HepG2 (cell line): Measurements from ENCODE around the gene TLK1. TPM values are rescaled to one million over a fixed set of nuclear protein-coding genes. Genes with fewer than 3 reads are reported as not detected.
A peak's percentile ranks its signal among the peaks of the same experiment; 100 is the strongest.

Experiments
- AKAP8 ChIP-seq: sonication (generic); formaldehyde crosslinking; IDR thresholded peaks from 2 replicates; pipeline ENCODE4 v1.5.1; 2020; ENCODE audit warnings: mild to moderate bottlenecking, missing genetic modification reagents
- CBX2 ChIP-seq, 2 experiments: fragments of 200-600 bp in 1 of 2; sonication (generic); formaldehyde crosslinking in 1 of 2; IDR thresholded peaks; 2 replicates each; pipeline versions ENCODE4 v1.7.0 to v1.8.1; 2018 to 2022; ENCODE audit warnings: low read depth in 2 of 2, low read length in 1 of 2, mild to moderate bottlenecking in 1 of 2, missing genetic modification reagents in 1 of 2
- KLF12 ChIP-seq: sonication (generic); formaldehyde crosslinking; IDR thresholded peaks from 2 replicates; pipeline ENCODE4 v1.4.0; 2020; ENCODE audit warnings: missing genetic modification reagents, borderline replicate concordance
- KLF16 ChIP-seq, 2 experiments: sonication (generic) in 1 of 2; formaldehyde crosslinking in 1 of 2; IDR thresholded peaks; 2 replicates each; pipeline versions ENCODE4 v1.6.1 to v1.8.0; 2016 to 2023; ENCODE audit warnings: missing genetic modification reagents in 2 of 2, missing compliant biosample characterization in 1 of 2
- NCOA1 ChIP-seq: sonication (generic); formaldehyde crosslinking; IDR thresholded peaks from 2 replicates; pipeline ENCODE4 v1.9.0; 2021; ENCODE audit warnings: missing genetic modification reagents
- PCBP1 ChIP-seq: fragments of 200-400 bp; formaldehyde crosslinking; IDR thresholded peaks from 2 replicates; pipeline ENCODE4 v1.6.1; 2017; ENCODE audit warnings: mild to moderate bottlenecking, low read depth, low read length, borderline replicate concordance
- SMAD1 ChIP-seq: sonication (generic); formaldehyde crosslinking; IDR thresholded peaks from 2 replicates; pipeline ENCODE4 v1.4.0; 2020; ENCODE audit warnings: missing genetic modification reagents, low read depth, mild to moderate bottlenecking, borderline replicate concordance
- ZSCAN30 ChIP-seq: sonication (generic); formaldehyde crosslinking; IDR thresholded peaks from 2 replicates; pipeline ENCODE4 v1.5.0; 2020; ENCODE audit warnings: mild to moderate bottlenecking, missing genetic modification reagents
- polyA plus RNA-seq, 8 experiments: library from polyadenylated mRNA; depleted of rRNA in 3 of 8; stranded (reverse) in 7 of 8; unstranded in 1 of 8; fragments of >200 nt; fragmentation: Illumina TruSeq in 4 of 8; extraction: Trizol in 4 of 8; gene quantifications; 2 replicates each; pipeline versions ENCODE4 v1.2.1 to v1.2.3, GENCODE V29; 2011 to 2016; ENCODE audit warnings: low read depth in 4 of 8, missing spikeins in 1 of 8, mixed read lengths in 1 of 8; ENCODE audit not compliant: insufficient read depth in 1 of 8
- total RNA-seq, 5 experiments: library from RNA; depleted of rRNA; stranded (reverse); fragments of >200 nt; fragmentation: Illumina TruSeq; extraction: Trizol; gene quantifications; 2 replicates each; pipeline ENCODE4 v1.2.3, GENCODE V29; 2016; ENCODE audit warnings: low read depth in 1 of 5
- TF ChIP-seq, protein P1 (sequence below), 2 experiments: fragments of 450-650 bp in 1 of 2; sonication (generic) in 1 of 2; formaldehyde crosslinking in 1 of 2; IDR thresholded peaks; 2 replicates each; pipeline versions ENCODE4 v1.6.1 to v1.8.0; 2016 to 2022; ENCODE audit warnings: antibody characterized with exemption in 1 of 2, mild to moderate bottlenecking in 1 of 2, missing genetic modification reagents in 1 of 2
- TF ChIP-seq, protein P2 (sequence below): IDR thresholded peaks from 2 replicates; pipeline ENCODE4 v1.6.1; 2012; ENCODE audit warnings: low read depth, low read length, improper control_type of control experiment
- TF ChIP-seq, protein P3 (sequence below): sonication (generic); formaldehyde crosslinking; IDR thresholded peaks from 2 replicates; pipeline ENCODE4 v1.5.1; 2020; ENCODE audit warnings: mild to moderate bottlenecking, missing genetic modification reagents

The TLK1 gene
- total and polyA plus RNA-seq, 2 of the 13 experiments (the other 11 are each of a cell fraction or from before 2014, with no cell fraction given), result 16.8 to 28.7 TPM

DNA sequence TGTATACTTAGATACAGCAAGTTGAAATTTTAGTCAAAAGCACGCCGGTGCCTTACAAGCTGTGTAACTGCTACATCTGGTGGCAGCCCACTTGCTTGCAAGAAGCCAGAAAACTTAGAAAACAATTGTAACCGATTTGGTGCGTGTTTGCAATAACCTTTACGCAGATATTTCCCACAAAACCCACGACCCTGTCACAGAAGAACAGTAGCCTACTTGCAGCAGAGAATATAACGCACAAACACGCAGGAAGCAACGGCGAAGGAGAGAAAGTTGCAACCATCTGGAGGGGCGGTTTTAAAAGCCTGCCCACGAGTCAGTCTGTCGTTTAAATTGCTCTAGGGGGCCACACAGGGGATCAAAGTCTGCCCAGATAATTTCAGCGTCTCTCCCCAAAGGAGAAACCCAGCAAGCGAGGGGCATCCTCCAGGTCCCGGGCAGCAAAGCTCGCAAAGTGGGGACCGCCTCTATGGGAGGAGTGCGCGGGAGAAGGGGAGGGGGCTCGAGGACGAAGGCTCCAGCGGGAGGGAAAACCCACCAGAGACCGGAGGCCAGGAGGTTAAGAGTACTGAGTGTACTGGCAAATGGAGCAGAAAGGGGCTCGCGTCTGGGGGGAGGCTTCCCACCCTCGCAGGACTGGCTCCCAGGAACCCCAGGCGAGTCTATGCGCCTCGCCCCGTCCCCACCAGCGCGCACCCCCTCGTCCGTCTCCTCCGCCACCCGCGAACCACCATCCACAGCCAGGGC is 1.1 kb downstream of the TLK1 start (continued):
- TF ChIP-seq, protein P1, sequence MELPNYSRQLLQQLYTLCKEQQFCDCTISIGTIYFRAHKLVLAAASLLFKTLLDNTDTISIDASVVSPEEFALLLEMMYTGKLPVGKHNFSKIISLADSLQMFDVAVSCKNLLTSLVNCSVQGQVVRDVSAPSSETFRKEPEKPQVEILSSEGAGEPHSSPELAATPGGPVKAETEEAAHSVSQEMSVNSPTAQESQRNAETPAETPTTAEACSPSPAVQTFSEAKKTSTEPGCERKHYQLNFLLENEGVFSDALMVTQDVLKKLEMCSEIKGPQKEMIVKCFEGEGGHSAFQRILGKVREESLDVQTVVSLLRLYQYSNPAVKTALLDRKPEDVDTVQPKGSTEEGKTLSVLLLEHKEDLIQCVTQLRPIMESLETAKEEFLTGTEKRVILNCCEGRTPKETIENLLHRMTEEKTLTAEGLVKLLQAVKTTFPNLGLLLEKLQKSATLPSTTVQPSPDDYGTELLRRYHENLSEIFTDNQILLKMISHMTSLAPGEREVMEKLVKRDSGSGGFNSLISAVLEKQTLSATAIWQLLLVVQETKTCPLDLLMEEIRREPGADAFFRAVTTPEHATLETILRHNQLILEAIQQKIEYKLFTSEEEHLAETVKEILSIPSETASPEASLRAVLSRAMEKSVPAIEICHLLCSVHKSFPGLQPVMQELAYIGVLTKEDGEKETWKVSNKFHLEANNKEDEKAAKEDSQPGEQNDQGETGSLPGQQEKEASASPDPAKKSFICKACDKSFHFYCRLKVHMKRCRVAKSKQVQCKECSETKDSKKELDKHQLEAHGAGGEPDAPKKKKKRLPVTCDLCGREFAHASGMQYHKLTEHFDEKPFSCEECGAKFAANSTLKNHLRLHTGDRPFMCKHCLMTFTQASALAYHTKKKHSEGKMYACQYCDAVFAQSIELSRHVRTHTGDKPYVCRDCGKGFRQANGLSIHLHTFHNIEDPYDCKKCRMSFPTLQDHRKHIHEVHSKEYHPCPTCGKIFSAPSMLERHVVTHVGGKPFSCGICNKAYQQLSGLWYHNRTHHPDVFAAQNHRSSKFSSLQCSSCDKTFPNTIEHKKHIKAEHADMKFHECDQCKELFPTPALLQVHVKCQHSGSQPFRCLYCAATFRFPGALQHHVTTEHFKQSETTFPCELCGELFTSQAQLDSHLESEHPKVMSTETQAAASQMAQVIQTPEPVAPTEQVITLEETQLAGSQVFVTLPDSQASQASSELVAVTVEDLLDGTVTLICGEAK (IDR thresholded peaks at IDR 0.05), result no peak
- TF ChIP-seq, protein P1 (CRISPR knock-in tag; IDR thresholded peaks at IDR 0.05), result no peak
- TF ChIP-seq ZSCAN30 (CRISPR knock-in tag) (0 out of 2 replicates have a peak, but pooled peaks have one; percentile 12), PCBP1 (no peak), KLF12 (CRISPR knock-in tag) (no peak), AKAP8 (CRISPR knock-in tag) (0 out of 2 replicates have a peak, but pooled peaks have one; percentile 43), NCOA1 (CRISPR knock-in tag) (peak; percentile 12; the same call in 1 of the 2 replicates), CBX2 (IDR thresholded peaks at IDR 0.05; ENCODE audit: low read depth, low read length) (no peak), CBX2 (CRISPR knock-in tag; IDR thresholded peaks at IDR 0.05; ENCODE audit: low read depth) (no peak), SMAD1 (CRISPR knock-in tag) (0 out of 2 replicates have a peak, but pooled peaks have one; percentile 46), KLF16 (CRISPR knock-in tag; IDR thresholded peaks at IDR 0.05) (no peak; a peak in 1 of 4 replicates)
- TF ChIP-seq, protein P2, sequence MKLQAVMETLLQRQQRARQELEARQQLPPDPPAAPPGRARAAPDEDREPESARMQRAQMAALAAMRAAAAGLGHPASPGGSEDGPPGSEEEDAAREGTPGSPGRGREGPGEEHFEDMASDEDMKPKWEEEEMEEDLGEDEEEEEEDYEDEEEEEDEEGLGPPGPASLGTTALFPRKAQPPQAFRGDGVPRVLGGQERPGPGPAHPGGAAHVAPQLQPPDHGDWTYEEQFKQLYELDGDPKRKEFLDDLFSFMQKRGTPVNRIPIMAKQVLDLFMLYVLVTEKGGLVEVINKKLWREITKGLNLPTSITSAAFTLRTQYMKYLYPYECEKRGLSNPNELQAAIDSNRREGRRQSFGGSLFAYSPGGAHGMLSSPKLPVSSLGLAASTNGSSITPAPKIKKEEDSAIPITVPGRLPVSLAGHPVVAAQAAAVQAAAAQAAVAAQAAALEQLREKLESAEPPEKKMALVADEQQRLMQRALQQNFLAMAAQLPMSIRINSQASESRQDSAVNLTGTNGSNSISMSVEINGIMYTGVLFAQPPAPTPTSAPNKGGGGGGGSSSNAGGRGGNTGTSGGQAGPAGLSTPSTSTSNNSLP, result 0 out of 2 replicates have a peak, but pooled peaks have one; percentile 23
- TF ChIP-seq, protein P3, sequence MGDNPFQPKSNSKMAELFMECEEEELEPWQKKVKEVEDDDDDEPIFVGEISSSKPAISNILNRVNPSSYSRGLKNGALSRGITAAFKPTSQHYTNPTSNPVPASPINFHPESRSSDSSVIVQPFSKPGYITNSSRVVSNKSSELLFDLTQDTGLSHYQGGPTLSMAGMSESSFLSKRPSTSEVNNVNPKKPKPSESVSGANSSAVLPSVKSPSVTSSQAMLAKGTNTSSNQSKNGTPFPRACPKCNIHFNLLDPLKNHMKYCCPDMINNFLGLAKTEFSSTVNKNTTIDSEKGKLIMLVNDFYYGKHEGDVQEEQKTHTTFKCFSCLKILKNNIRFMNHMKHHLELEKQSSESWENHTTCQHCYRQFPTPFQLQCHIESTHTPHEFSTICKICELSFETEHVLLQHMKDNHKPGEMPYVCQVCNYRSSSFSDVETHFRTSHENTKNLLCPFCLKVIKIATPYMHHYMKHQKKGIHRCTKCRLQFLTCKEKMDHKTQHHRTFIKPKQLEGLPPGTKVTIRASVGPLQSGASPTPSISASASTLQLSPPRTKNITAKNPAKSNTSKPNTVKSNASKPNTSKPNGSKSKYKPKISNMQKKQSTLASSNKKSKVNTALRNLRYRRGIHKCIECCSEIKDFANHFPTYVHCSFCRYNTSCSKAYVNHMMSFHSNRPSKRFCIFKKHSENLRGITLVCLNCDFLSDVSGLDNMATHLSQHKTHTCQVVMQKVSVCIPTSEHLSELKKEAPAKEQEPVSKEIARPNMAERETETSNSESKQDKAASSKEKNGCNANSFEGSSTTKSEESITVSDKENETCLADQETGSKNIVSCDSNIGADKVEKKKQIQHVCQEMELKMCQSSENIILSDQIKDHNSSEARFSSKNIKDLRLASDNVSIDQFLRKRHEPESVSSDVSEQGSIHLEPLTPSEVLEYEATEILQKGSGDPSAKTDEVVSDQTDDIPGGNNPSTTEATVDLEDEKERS, result peak; percentile 27; the same call in 1 of the 2 replicates
